Neural progenitor cell (in vitro differentiated cells): ENCODE results near the gene LYZL2.
"Not testable (repeated sequence)": the region's sequence is repeated elsewhere in the genome, so short reads cannot be mapped to it uniquely, and the experiment has no call there.

ENCODE experiments used
- CTCF ChIP-seq: fragments of 200-600 bp; sonication (generic); IDR thresholded peaks from 2 replicates; pipeline ENCODE4 v1.5.1; 2017; ENCODE audit warnings: antibody characterized with exemption, mild to moderate bottlenecking
- EZH2 ChIP-seq: fragments of 200-600 bp; sonication (generic); IDR thresholded peaks from 2 replicates; pipeline ENCODE4 v1.6.1; 2017; ENCODE audit warnings: antibody characterized with exemption, mild to moderate bottlenecking, moderate library complexity

GRCh38 chr10:30663403-30663802 lies 33.9 kb upstream of the LYZL2 start:
- not testable (repeated sequence) for TF ChIP-seq CTCF, EZH2
